Measurements from ENCODE around the gene SVIL.
A peak's percentile ranks its signal among the peaks of the same experiment; 100 is the strongest.
"Not testable (repeated sequence)": the region's sequence is repeated elsewhere in the genome, so short reads cannot be mapped to it uniquely, and the experiment has no call there.

The SVIL gene

DNA sequence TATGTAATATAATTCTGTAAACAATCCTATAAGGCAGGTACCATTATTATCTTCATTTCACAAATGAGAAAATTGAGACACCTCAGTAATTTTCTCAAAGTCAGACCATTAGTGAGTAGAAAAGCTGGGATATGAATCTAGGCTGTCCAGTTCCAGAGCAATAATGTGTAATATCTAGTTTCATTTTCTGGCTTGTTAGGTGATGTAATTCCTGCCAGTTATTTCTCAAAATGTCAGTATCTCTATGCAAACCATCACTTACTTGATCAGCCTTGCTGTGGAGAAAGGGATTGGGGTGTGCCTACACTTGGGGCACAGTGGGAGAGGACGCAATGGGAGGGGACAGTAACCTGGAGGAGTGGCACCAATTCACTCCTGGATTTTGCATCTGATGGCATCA lies 188.4 kb downstream of the SVIL start:
- no peak for DNase-seq

- DNase-seq: no peak
Measured at GRCh38 chr10:29443745-29444523, 190.8 kb downstream of the SVIL start.

DNA sequence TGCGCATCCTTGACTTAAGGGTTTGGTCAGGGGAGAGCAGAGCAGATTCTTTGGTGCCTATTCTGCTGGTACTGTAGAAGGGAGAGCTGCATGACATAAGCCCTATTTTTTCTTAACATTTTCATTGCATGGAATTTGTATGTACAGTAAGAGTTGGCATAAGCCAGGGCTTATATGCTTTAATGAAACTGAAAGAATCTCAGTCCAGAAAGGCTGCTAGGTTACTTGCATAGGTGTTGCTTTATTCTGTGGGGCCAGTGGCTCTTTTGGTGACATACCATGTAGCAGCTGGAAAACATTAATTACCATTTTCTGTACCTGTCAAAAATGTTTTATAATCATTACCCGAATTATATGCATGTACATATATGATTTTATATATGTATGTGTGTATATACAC lies 193.8 kb downstream of the SVIL start:
- no peak for DNase-seq

DNA sequence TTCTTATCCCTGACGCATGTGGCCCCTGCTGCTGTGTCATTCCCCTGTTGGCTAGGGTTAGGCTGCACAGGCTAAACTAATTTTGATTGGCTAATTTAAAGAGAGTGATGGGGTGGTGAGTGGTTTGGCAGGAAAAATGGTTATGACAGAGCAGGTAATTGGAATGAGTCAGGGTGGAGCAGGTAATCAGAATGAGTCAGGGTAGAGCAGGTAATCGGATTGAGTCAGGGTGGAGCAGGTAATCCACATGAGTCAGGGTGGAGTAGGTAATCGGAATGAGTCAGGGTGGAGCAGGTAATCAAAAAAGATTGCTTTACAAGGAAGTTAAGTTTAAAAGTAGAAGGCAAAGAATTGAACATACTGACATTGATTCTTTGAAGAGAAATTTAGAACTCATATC lies 195.8 kb downstream of the SVIL start:
- DNase-seq: not testable (repeated sequence)

- DNase-seq: no peak
Measured at GRCh38 chr10:29438271-29438670, 196.5 kb downstream of the SVIL start.

- DNase-seq: no peak
Measured at GRCh38 chr10:29437871-29438270, 196.9 kb downstream of the SVIL start.

DNA sequence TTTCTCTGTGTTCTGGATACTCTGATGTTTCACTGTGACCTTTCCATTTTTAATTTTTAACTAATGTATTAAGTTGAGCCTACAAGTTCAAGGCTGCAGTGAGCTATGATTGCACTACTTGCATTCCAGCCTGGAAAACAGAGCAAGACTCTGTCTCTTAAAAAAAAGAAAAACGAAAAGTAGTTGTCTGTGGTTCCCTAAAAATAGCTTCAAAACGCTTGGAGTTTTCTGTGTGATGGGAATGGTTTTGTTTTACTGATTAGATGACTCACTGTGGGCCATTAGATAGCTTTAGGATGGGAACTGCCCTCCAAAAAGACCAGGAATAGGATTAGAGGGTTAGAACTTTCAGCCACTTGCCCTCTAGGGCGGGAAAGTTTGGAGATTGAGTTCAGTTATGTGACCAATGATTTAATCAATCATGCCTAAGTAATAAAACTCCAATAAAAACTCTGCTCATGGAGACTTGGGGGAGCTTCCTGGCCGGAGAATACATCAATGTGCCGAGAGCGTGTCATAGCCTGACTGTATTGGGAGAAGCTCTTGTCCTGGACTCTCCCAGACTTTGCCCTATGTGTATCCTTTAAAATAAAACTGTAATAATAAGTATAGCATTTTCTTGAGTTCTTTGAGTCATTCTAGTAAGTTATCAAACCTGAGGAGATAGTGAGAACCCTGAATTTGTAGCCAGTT lies 198.8 kb downstream of the SVIL start:
- DNase-seq: no peak

DNA sequence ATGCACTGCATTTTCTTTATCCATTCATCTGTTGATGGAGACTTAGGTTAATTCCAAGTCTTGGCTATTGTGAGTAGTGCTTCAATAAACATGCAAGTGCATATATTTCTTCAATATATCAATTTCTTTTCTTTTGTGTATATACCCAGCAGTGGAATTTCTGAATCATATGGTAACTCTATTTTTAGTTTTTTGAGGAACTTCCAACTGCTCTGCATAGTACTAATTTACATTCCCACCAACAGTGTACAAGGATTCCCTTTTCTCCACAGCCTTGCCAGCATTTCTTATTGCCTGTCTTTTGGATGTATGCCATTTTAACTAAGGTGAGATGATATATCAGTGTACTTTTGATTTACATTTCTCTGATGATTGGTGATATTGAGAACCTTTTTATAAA lies 200.7 kb downstream of the SVIL start:
- DNase-seq: no peak

DNA sequence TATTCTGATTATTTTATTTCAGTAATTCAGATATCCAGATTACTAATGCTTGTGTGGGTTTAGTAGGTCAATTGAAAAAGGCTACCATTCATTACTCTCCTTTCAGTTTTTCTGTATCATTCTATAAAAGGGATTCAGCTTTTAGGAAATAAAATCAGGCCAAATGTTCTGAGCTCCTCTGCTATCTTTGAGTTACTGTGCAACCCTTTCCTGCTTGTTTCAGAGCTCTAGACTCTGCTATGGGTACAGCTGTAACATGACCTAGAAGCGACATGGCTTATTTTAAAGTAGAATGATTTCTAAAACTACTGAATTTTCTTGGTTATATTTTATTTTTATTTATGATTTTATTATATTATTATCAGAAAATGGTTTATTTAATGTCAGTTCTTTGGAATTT lies 203.1 kb downstream of the SVIL start:
- DNase-seq: no peak

- no peak for DNase-seq
Measured at GRCh38 chr10:29430101-29430500, 204.7 kb downstream of the SVIL start.

- no peak for DNase-seq
Measured at GRCh38 chr10:29428486-29428885, 206.3 kb downstream of the SVIL start.

- DNase-seq: no peak
Measured at GRCh38 chr10:29427667-29428066, 207.1 kb downstream of the SVIL start.

DNA sequence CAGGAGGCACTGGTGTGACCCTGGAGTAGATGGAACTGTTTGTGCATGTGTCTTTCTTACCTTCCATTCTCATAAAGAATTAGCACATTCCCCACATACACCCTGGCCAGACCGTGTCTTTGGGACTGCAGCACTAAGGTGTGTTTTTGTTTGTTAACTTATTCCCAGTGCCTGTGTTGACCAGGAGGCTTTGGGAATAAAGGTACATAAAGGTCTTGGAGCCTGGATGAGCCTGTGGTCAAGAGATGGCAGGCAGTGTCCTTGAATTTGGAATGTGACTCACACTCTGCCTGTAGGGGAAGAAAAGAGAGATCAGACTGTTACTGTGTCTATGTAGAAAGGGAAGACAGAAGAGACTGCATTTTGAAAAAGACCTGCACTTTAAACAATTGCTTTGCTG lies 208.4 kb downstream of the SVIL start:
- no peak for DNase-seq

- no peak for DNase-seq
Measured at GRCh38 chr10:29424017-29424416, 210.8 kb downstream of the SVIL start.

DNA sequence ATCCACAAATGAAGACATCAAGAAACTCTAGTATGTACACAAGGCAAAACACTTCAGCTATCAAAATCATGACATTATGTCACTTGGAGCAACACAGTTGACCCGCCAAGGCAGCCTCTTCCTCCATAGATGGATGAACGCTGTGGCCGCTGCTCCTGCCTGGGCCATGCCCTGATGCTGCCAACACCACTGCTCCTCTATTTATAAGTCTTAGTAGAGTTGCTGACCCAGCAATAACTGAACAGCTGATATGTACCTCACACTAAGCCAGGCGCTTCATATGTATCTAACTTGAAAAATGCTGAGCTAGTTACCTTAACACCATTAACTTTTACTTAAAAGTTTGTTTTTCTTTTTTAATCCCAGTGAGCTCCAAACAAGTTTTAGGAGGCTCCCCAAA lies 214.0 kb downstream of the SVIL start:
- DNase-seq: no peak

- no peak for DNase-seq
Measured at GRCh38 chr10:29417324-29417723, 217.4 kb downstream of the SVIL start.

GRCh38 chr10:29415876-29416275 lies 218.9 kb downstream of the SVIL start:
- no peak for DNase-seq

DNA sequence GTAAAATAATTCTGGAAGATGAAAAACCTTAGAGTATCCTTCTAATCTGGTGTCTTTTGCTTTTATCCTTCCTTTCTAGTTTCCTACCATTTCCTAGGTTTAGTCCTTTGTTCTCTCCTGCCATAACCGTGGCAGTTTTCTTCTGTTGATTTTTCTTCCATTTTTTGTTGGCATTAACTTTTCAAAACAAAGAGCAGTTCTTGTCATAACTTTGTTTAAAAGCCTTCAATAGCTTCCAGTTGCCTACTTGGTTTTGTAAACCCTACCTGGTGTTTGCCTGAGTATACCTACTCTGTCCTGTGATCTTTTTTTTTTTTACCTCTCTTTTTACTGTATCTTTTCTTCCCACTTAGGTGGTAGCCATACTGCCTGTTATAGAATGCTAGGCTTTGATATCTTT lies 220.3 kb downstream of the SVIL start:
- DNase-seq: no peak

- no peak for DNase-seq
Measured at GRCh38 chr10:29412485-29412884, 222.3 kb downstream of the SVIL start.

GRCh38 chr10:29411666-29412315 lies 223.0 kb downstream of the SVIL start:
- DNase-seq: no peak

GRCh38 chr10:29409241-29410054 lies 225.3 kb downstream of the SVIL start:
- peak; percentile 42 for DNase-seq

GRCh38 chr10:29408847-29409240 lies 225.9 kb downstream of the SVIL start:
- DNase-seq: no peak

Measured in KG1 (cell line).